ENCODE results near the gene POGK.

The POGK gene

DNA sequence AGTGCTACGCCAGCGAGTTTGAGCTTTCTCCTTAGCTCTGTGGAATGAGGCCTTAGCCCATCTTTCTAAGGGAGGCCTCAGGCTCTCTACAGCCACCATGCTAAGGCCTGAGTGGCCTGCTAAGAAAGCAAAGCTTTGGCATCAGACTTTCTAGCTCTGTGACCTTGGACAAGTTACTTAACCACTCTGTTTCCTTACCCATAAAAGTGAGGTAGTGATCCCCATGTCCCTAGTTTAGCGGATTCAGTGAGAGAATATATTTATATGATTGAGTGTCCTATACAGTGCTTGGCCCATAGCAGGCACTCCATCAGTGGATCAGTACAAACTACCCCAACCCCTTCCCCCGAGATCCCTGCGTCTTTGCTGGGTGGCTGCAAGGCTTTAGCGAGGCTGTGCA, 4.0 kb downstream of the POGK start:
- no peak for DNase-seq (ENCODE audit: low read depth)
- no peak overlapping the region for H3K4me3 ChIP-seq (ENCODE audit: low read depth, low read length)
- in situ Hi-C loops (cut with HindIII; ENCODE audit: low sequenced_read_pairs): no loop called here
- TF ChIP-seq, protein P1, sequence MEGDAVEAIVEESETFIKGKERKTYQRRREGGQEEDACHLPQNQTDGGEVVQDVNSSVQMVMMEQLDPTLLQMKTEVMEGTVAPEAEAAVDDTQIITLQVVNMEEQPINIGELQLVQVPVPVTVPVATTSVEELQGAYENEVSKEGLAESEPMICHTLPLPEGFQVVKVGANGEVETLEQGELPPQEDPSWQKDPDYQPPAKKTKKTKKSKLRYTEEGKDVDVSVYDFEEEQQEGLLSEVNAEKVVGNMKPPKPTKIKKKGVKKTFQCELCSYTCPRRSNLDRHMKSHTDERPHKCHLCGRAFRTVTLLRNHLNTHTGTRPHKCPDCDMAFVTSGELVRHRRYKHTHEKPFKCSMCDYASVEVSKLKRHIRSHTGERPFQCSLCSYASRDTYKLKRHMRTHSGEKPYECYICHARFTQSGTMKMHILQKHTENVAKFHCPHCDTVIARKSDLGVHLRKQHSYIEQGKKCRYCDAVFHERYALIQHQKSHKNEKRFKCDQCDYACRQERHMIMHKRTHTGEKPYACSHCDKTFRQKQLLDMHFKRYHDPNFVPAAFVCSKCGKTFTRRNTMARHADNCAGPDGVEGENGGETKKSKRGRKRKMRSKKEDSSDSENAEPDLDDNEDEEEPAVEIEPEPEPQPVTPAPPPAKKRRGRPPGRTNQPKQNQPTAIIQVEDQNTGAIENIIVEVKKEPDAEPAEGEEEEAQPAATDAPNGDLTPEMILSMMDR (IDR thresholded peaks at IDR 0.05; ENCODE audit: low read depth, low read length, missing control alignments): no peak

GRCh38 chr1:166843769-166844596, 4.7 kb downstream of the POGK start:
- in situ Hi-C loops (cut with HindIII; ENCODE audit: low sequenced_read_pairs): no loop called here
- no peak for DNase-seq (ENCODE audit: low read depth)
- TF ChIP-seq, protein P1 (IDR thresholded peaks at IDR 0.05; ENCODE audit: low read depth, low read length, missing control alignments): no peak
- H3K4me3 ChIP-seq (ENCODE audit: low read depth, low read length): no peak overlapping the region

GRCh38 chr1:166844791-166845190, 5.5 kb downstream of the POGK start:
- in situ Hi-C loops (cut with HindIII; ENCODE audit: low sequenced_read_pairs): no loop called here
- DNase-seq (ENCODE audit: low read depth): no peak
- TF ChIP-seq, protein P1 (IDR thresholded peaks at IDR 0.05; ENCODE audit: low read depth, low read length, missing control alignments): no peak
- H3K4me3 ChIP-seq (ENCODE audit: low read depth, low read length): no peak overlapping the region

DNA sequence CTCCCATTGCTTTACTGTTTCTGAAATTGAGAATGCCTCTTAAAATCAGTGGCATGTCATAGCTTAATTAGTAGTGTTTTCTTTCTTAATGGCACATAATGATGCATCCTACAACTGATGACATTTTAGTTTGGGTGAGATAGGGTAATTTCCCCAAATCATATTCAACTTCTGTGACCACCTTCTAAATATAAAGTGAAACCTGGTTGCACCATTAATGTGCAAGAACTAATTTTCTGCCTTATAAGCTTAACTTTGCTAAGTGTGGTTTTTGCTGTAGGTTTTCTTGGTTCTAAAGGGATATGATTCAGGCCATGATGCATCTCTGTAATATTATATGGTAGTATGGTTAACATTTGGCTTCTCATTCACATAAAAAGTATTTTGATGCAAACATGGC, 8.9 kb downstream of the POGK start:
- TF ChIP-seq, protein P1 (IDR thresholded peaks at IDR 0.05; ENCODE audit: low read depth, low read length, missing control alignments): no peak
- in situ Hi-C loops (cut with HindIII; ENCODE audit: low sequenced_read_pairs): no loop called here
- no peak overlapping the region for H3K4me3 ChIP-seq (ENCODE audit: low read depth, low read length)
- DNase-seq (ENCODE audit: low read depth): no peak

- no peak for DNase-seq (ENCODE audit: low read depth)
- no peak overlapping the region for H3K4me3 ChIP-seq (ENCODE audit: low read depth, low read length)
- in situ Hi-C loops (cut with HindIII; ENCODE audit: low sequenced_read_pairs): no loop called here
- TF ChIP-seq, protein P1 (IDR thresholded peaks at IDR 0.05; ENCODE audit: low read depth, low read length, missing control alignments): no peak
Measured at GRCh38 chr1:166849135-166849534, 9.9 kb downstream of the POGK start.

GRCh38 chr1:166852918-166853317, 13.6 kb downstream of the POGK start:
- H3K4me3 ChIP-seq (ENCODE audit: low read depth, low read length): no peak overlapping the region
- in situ Hi-C loops (cut with HindIII; ENCODE audit: low sequenced_read_pairs): no loop called here
- TF ChIP-seq, protein P1 (IDR thresholded peaks at IDR 0.05; ENCODE audit: low read depth, low read length, missing control alignments): no peak
- DNase-seq (ENCODE audit: low read depth): no peak
